Peyer's patch (tissue), 4 donors: ENCODE measurements around the gene PARVB. TPM values are rescaled to one million over a fixed set of nuclear protein-coding genes. Genes with fewer than 3 reads are reported as not detected.

Source experiments
- DNase-seq, 3 donors: peaks; one replicate each; pipeline ENCODE4 v3.0.0-alpha.2; 2017 to 2019
- H3K27ac ChIP-seq, 4 donors: fragments of 200-600 bp; sonication (generic); one replicate each; pipeline ENCODE4 v1.5.1; 2016 to 2019
- H3K27me3 ChIP-seq, 2 donors: fragments of 200-600 bp; sonication (generic); one replicate each; pipeline ENCODE4 v1.5.1; 2019
- H3K36me3 ChIP-seq, 3 donors: fragments of 200-600 bp; sonication (generic); one replicate each; pipeline ENCODE4 v1.5.1; 2016 to 2019
- H3K4me1 ChIP-seq, 4 donors: fragments of 200-600 bp; sonication (generic); one replicate each; pipeline ENCODE4 v1.5.1; 2016 to 2019
- H3K4me3 ChIP-seq, 4 donors: fragments of 200-600 bp; sonication (generic); 1 replicate in 3 of 4; 2 replicates in 1 of 4; pipeline ENCODE4 v1.5.1; 2016 to 2019; ENCODE audit warnings: mild to moderate bottlenecking in 1 of 4
- H3K9me3 ChIP-seq, 4 donors: fragments of 200-600 bp; sonication (generic); one replicate each; pipeline ENCODE4 v1.5.1; 2016 to 2019; ENCODE audit warnings: mild to moderate bottlenecking in 1 of 4
- POLR2A ChIP-seq, 2 donors: fragments of 450-650 bp; IDR thresholded peaks; one replicate each; pipeline ENCODE4 v1.5.1; 2017; ENCODE audit warnings: antibody characterized with exemption in 2 of 2, mild to moderate bottlenecking in 2 of 2, moderate library complexity in 2 of 2
- total RNA-seq, 4 donors: library from RNA; depleted of rRNA; stranded (reverse); fragments of >200 nt; gene quantifications; one replicate each; pipeline ENCODE4 v1.1.0, GENCODE V29; 2016
- TF ChIP-seq, protein P1 (sequence below), 6 experiments: fragments of 450-650 bp in 4 of 6; fragments of 200-600 bp in 2 of 6; sonication (generic) in 1 of 6; IDR thresholded peaks; one replicate each; pipeline ENCODE4 v1.5.1; 2017 to 2019; ENCODE audit warnings: antibody characterized with exemption in 6 of 6, mild to moderate bottlenecking in 3 of 6, moderate library complexity in 1 of 6

The PARVB gene
- total RNA-seq, 4 donors from 2014 or later = 1.8 to 71.8 (median 7.7) TPM

DNA sequence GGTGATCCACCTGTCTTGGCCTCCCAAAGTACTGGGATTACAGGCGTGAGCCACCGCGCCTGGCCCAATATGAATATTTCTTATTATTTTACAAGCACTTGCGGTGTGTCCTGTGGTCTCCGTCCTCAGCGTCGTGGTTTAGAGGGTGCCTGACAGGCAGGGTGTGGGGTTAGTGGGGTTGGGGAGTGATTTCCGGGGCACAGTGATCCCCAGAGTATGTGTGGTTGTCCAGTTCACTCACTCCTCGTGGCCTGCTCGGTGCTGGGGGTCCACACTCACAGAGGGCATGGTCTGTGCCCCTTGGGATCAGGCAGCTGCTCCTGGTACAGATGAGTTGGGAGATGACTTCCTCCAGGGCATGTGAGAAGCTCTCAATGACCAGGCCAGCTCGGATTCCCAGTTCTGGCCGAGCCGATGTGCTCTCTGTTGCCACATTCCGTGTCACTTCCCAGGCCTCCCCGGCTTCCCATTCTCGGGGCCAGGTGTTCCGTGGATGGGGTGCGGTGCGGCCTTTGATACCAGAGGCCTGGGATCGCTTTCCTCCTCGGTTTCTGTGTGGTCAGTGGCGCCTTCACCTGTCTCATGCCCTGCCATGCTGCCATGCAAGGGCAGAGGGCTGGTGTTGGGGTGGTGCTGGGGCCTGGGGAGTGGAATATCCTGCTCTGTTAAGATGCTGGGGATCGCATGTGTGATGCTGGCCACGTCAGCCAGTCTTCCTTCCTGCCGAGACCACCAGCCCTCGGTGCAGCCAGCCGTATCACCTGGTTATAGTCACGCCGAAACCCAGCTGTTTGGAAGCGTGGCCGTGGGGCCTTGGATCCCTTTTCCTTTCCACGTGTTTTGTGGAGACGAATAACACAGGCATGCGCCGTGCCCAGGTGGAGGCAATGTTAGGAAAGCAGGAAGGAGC, 39.6 kb downstream of the PARVB start:
- peaks cover 0 to 3% (median 2%) of the 10 kb centered on the region in 4 donors for H3K4me1 ChIP-seq
- H3K27ac ChIP-seq = peak overlapping the region in 1 of 4 donors; percentile 5
- no peaks in the 10 kb centered on the region for H3K27me3 ChIP-seq
- no peaks in the 10 kb centered on the region for H3K36me3 ChIP-seq
- TF ChIP-seq, protein P1, sequence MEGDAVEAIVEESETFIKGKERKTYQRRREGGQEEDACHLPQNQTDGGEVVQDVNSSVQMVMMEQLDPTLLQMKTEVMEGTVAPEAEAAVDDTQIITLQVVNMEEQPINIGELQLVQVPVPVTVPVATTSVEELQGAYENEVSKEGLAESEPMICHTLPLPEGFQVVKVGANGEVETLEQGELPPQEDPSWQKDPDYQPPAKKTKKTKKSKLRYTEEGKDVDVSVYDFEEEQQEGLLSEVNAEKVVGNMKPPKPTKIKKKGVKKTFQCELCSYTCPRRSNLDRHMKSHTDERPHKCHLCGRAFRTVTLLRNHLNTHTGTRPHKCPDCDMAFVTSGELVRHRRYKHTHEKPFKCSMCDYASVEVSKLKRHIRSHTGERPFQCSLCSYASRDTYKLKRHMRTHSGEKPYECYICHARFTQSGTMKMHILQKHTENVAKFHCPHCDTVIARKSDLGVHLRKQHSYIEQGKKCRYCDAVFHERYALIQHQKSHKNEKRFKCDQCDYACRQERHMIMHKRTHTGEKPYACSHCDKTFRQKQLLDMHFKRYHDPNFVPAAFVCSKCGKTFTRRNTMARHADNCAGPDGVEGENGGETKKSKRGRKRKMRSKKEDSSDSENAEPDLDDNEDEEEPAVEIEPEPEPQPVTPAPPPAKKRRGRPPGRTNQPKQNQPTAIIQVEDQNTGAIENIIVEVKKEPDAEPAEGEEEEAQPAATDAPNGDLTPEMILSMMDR (IDR thresholded peaks at IDR 0.05) = no peak
- no peak for TF ChIP-seq POLR2A (IDR thresholded peaks at IDR 0.05)
- no peaks in the 10 kb centered on the region for H3K9me3 ChIP-seq
- H3K4me3 ChIP-seq = no peak overlapping the region
- peak in 2 of 3 donors; percentile 61 to 71 for DNase-seq

DNA sequence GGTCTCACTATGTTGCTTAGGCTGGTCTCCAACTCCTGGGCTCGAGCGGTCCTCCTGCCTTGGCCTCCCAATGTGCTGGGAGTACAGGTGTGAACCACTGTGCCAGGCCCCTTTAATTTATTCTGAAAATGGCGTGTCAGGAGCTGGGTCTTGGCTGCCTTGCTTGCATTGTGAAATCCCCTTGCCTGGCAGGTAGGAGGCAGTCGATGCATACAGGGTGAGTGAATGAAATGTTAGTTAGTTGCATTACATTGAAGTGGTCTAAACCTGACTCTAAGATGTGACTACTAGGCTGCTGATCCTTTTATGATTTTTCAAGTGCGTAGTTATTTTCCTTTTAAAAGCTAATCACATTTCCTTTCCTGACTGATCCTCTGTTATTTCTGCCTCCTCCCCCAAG, 42.9 kb downstream of the PARVB start:
- DNase-seq = no peak
- no peak overlapping the region for H3K27ac ChIP-seq
- no peak for TF ChIP-seq POLR2A (IDR thresholded peaks at IDR 0.05)
- TF ChIP-seq, protein P1 (IDR thresholded peaks at IDR 0.05) = no peak

DNA sequence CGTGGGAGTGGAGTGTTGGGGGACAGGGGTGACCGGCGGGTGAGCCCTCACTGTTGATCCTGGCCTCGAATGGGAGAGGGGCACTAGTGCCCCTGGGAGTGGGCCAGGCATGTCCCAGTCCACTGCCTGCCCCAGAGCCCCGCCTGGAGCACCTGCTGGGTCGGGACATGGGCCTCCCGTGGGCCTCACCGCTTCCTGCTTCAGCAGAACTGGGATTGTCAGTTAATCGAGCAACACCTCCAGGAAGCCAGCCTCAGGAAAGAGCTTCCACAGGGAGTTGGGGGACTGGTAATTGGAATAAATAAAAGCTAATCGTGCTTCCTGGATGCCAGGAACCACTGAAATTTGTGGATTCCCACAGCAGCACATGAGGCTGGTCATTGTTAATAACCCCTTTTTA, 43.8 kb downstream of the PARVB start:
- Histone ChIP-seq H3K4me3 (no peak overlapping the region), H3K9me3 (no peaks in the 10 kb centered on the region), H3K36me3 (no peaks in the 10 kb centered on the region), H3K4me1 (peaks cover 0 to 7% (median 2%) of the 10 kb centered on the region in 4 donors), H3K27me3 (no peaks in the 10 kb centered on the region), H3K27ac (peak overlapping the region in 1 of 4 donors; percentile 19)
- TF ChIP-seq, protein P1 (IDR thresholded peaks at IDR 0.05) = no peak
- no peak for TF ChIP-seq POLR2A (IDR thresholded peaks at IDR 0.05)
- DNase-seq = no peak

More for the DNA sequence above, 42.9 kb downstream of the PARVB start:
- H3K4me3 ChIP-seq = no peak overlapping the region
- no peaks in the 10 kb centered on the region for H3K36me3 ChIP-seq
- H3K27me3 ChIP-seq = no peaks in the 10 kb centered on the region
- no peaks in the 10 kb centered on the region for H3K9me3 ChIP-seq
- peaks cover 0 to 7% (median 2%) of the 10 kb centered on the region in 4 donors for H3K4me1 ChIP-seq

DNA sequence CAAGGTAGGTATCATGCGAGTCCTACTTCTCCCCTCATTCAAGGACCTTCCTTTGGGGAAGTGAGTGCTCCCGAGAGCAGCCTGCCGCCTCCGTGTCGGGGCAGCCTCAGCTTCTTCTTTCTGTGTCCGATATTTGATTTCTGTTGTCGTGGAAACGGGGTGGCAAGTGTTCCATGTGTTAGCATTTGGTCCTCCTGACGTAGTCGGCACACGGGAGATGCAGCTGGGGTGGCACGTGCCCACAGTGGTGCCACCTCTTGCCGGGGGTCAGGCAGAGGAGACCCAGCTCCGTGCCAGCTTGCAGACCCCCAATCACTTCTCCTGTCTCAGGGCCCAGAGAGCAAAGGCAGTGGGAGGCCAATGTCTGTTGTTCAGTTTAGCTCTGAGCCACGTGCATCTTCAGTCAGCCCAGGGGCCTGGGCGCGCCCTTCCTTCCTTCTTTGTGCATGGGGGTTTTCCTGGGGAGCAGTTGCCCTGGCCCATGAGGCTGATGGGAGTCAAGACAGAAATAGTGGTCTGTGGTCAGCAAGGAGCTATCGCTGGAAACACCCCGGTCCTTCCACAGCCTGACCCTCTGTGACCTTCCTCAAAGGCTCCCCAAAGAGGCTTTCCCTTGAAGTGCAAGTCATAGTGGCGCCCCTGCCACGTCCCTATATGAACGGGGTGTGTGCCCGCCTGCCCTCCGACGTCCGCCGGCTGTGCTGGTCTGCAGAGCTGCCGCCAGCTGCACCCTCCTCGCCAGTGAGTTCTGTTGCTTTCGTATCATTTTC, 44.5 kb downstream of the PARVB start:
- no peak for TF ChIP-seq POLR2A (IDR thresholded peaks at IDR 0.05)
- TF ChIP-seq, protein P1 (IDR thresholded peaks at IDR 0.05) = no peak
- peak in 2 of 3 donors; percentile 53 to 74 for DNase-seq
- peak overlapping the region in 1 of 4 donors; percentile 15 for H3K4me3 ChIP-seq
- peaks cover 0 to 7% (median under 1%) of the 10 kb centered on the region in 4 donors for H3K4me1 ChIP-seq
- no peaks in the 10 kb centered on the region for H3K27me3 ChIP-seq
- H3K9me3 ChIP-seq = no peaks in the 10 kb centered on the region
- H3K27ac ChIP-seq = peak overlapping the region in 1 of 4 donors; percentile 19
- H3K36me3 ChIP-seq = no peaks in the 10 kb centered on the region

DNA sequence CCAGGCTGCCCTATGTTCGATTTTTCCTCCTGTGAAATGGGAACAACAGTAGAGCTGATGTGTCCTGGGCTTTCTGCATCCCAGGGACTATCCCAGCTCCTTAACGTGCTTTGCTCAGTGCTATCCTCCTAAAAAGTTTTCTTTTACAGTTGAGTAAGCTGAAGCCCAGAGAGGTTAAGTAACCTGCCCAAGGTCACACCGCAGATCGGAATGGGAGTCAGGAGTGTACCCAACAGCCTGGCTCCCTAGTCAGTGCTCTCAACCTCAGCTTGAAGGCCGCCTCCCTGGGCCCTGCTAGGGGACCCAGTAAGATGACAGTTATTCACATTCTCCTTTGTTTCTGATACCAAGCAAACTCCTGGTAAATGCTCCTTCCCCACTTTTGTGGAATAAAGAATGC, 45.9 kb downstream of the PARVB start:
- TF ChIP-seq, protein P1 (IDR thresholded peaks at IDR 0.05) = no peak
- no peak for TF ChIP-seq POLR2A (IDR thresholded peaks at IDR 0.05)
- no peaks in the 10 kb centered on the region for H3K9me3 ChIP-seq
- no peaks in the 10 kb centered on the region for H3K27me3 ChIP-seq
- H3K36me3 ChIP-seq = no peaks in the 10 kb centered on the region
- H3K4me1 ChIP-seq = peaks cover 0 to 7% (median 0%) of the 10 kb centered on the region in 4 donors
- no peak overlapping the region for H3K27ac ChIP-seq
- no peak overlapping the region for H3K4me3 ChIP-seq
- no peak for DNase-seq
